ENCODE data around the gene ZG16B.

DNA sequence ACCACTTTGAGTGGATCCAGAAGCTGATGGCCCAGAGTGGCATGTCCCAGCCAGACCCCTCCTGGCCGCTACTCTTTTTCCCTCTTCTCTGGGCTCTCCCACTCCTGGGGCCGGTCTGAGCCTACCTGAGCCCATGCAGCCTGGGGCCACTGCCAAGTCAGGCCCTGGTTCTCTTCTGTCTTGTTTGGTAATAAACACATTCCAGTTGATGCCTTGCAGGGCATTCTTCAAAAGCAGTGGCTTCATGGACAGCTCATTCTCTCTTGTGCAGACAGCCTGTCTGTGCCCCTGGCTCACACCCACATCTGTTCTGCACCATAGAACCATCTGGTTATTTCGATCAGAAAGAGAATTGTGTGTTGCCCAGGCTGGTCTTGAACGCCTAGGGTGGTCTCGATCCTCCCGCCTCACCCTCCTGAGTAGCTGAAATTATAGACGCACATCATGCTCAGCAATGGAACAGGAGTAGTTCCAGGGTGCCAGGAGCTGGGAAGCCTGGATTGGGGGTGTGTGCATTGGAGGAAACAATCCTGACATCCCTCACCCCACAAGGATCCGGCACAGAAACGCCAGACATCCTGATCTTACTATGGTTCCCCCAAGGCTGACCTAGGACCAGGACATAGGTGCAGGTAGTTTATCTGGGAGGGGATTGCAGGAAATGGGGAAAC, 8.5 kb upstream of the ZG16B start:
- TF ChIP-seq YY1 (IDR thresholded peaks at IDR 0.05; ENCODE audit: insufficient read depth, insufficient read length) (no peak), ZNF274 (IDR thresholded peaks at IDR 0.05; ENCODE audit: low read depth, low read length) (no peak), SUZ12 (IDR thresholded peaks at IDR 0.05; ENCODE audit: extremely low read depth, insufficient read depth, insufficient read length) (no peak)
